GM12878 (cell line): Measurements from ENCODE around the gene NUCB1.

Experiments
- BCL11A ChIP-seq: IDR thresholded peaks from 2 replicates; pipeline ENCODE4 v1.6.1; 2011; ENCODE audit warnings: low read depth, low read length
- CREB1 ChIP-seq: IDR thresholded peaks from 2 replicates; pipeline ENCODE4 v1.6.1; 2012; ENCODE audit warnings: low read depth, mild to moderate bottlenecking, inconsistent platforms
- ESRRA ChIP-seq: IDR thresholded peaks from 2 replicates; pipeline ENCODE4 v1.6.1; 2012; ENCODE audit warnings: mild to moderate bottlenecking, low read length, improper control_type of control experiment
- EZH2 ChIP-seq: IDR thresholded peaks from 2 replicates; pipeline ENCODE4 v1.6.1; 2012; ENCODE audit warnings: low read depth, mild to moderate bottlenecking, control low read depth, inconsistent platforms, low read length, borderline replicate concordance; ENCODE audit not compliant: control insufficient read depth
- GABPA ChIP-seq: IDR thresholded peaks from 2 replicates; pipeline ENCODE4 v1.6.1; 2014; ENCODE audit warnings: antibody characterized with exemption, low read depth, mild to moderate bottlenecking, inconsistent platforms
- MYC ChIP-seq: IDR thresholded peaks from 2 replicates; pipeline ENCODE4 v1.6.1; 2011; ENCODE audit warnings: mild to moderate bottlenecking, low read length, moderate library complexity, inconsistent platforms; ENCODE audit not compliant: insufficient read depth, insufficient replicate concordance, insufficient read length, severe bottlenecking
- TAF1 ChIP-seq: IDR thresholded peaks from 2 replicates; pipeline ENCODE4 v1.6.1; 2011; ENCODE audit warnings: mild to moderate bottlenecking, low read depth, low read length, borderline replicate concordance
- USF1 ChIP-seq: IDR thresholded peaks from 2 replicates; pipeline ENCODE4 v1.6.1; 2011; ENCODE audit warnings: borderline replicate concordance, low read depth, mild to moderate bottlenecking, moderate library complexity, mixed read lengths, low read length; ENCODE audit not compliant: insufficient read depth; ENCODE audit errors: extremely low read length
- TF ChIP-seq, protein P1 (sequence below), 3 experiments: IDR thresholded peaks in 2 of 3; conservative IDR thresholded peaks in 1 of 3; 2 replicates each; pipeline ENCODE4 v1.5.1; 2011; ENCODE audit warnings: low read depth in 3 of 3, low read length in 3 of 3, mild to moderate bottlenecking in 3 of 3, control low read depth in 2 of 3, moderate library complexity in 2 of 3, inconsistent platforms in 1 of 3, mixed read lengths in 1 of 3; ENCODE audit not compliant: control insufficient read depth in 2 of 3, insufficient read depth in 1 of 3; ENCODE audit errors: extremely low read depth in 1 of 3
- TF ChIP-seq, protein P2 (sequence below): IDR thresholded peaks from 2 replicates; pipeline ENCODE4 v1.6.1; 2011; ENCODE audit warnings: borderline replicate concordance, low read depth, mild to moderate bottlenecking, moderate library complexity, low read length; ENCODE audit not compliant: insufficient read depth, poor library complexity, severe bottlenecking
- TF ChIP-seq, protein P3 (sequence below): IDR thresholded peaks from 2 replicates; pipeline ENCODE4 v1.6.1; 2011; ENCODE audit warnings: low read depth, mild to moderate bottlenecking, low read length, moderate library complexity, borderline replicate concordance; ENCODE audit errors: extremely low read depth

GRCh38 chr19:48914181-48914580, 14.1 kb downstream of the NUCB1 start:
- TF ChIP-seq EZH2: no peak
- no peak for TF ChIP-seq BCL11A
- no peak for TF ChIP-seq USF1
- TF ChIP-seq CREB1: no peak
- TF ChIP-seq, protein P1, sequence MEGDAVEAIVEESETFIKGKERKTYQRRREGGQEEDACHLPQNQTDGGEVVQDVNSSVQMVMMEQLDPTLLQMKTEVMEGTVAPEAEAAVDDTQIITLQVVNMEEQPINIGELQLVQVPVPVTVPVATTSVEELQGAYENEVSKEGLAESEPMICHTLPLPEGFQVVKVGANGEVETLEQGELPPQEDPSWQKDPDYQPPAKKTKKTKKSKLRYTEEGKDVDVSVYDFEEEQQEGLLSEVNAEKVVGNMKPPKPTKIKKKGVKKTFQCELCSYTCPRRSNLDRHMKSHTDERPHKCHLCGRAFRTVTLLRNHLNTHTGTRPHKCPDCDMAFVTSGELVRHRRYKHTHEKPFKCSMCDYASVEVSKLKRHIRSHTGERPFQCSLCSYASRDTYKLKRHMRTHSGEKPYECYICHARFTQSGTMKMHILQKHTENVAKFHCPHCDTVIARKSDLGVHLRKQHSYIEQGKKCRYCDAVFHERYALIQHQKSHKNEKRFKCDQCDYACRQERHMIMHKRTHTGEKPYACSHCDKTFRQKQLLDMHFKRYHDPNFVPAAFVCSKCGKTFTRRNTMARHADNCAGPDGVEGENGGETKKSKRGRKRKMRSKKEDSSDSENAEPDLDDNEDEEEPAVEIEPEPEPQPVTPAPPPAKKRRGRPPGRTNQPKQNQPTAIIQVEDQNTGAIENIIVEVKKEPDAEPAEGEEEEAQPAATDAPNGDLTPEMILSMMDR (IDR thresholded peaks at IDR 0.05 in 2 of 3, conservative IDR thresholded peaks at IDR 0.05 in 1 of 3; ENCODE audit: control insufficient read depth in 2 of 3, extremely low read depth in 1 of 3, insufficient read depth in 1 of 3, low read depth in 3 of 3, low read length in 3 of 3): no peak
- no peak for TF ChIP-seq ESRRA
- TF ChIP-seq MYC: no peak
- TF ChIP-seq, protein P2, sequence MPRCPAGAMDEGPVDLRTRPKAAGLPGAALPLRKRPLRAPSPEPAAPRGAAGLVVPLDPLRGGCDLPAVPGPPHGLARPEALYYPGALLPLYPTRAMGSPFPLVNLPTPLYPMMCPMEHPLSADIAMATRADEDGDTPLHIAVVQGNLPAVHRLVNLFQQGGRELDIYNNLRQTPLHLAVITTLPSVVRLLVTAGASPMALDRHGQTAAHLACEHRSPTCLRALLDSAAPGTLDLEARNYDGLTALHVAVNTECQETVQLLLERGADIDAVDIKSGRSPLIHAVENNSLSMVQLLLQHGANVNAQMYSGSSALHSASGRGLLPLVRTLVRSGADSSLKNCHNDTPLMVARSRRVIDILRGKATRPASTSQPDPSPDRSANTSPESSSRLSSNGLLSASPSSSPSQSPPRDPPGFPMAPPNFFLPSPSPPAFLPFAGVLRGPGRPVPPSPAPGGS: no peak
- TF ChIP-seq GABPA: no peak
- no peak for TF ChIP-seq TAF1
- TF ChIP-seq, protein P3, sequence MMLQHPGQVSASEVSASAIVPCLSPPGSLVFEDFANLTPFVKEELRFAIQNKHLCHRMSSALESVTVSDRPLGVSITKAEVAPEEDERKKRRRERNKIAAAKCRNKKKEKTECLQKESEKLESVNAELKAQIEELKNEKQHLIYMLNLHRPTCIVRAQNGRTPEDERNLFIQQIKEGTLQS: no peak
